Heart left ventricle (tissue), 16 donors: ENCODE results near the gene KRTAP10-6. TPM values are rescaled to one million over a fixed set of nuclear protein-coding genes. Genes with fewer than 3 reads are reported as not detected.
"Not testable (repeated sequence)": the region's sequence is repeated elsewhere in the genome, so short reads cannot be mapped to it uniquely, and the experiment has no call there.

Experiments
- ATAC-seq, 4 donors: fragments of 200-7000 bp; cut with Tn5 transposase; one replicate each; pipeline ENCODE4 v1.9.1; 2020 to 2022; ENCODE audit warnings: moderate library complexity in 4 of 4, mild to moderate bottlenecking in 3 of 4, moderate number of reproducible peaks in 1 of 4
- DNase-seq, 5 donors: peaks; one replicate each; pipeline ENCODE4 v3.0.0-alpha.2; 2020
- H3K27ac ChIP-seq, 12 donors: fragments of 200-600 bp; sonication (generic) in 4 of 12; one replicate each; pipeline versions ENCODE4 v1.5.0 to v1.8.0; 2016 to 2022; ENCODE audit warnings: mild to moderate bottlenecking in 2 of 12
- H3K27me3 ChIP-seq, 9 donors: fragments of 200-600 bp; sonication (generic) in 2 of 9; one replicate each; pipeline versions ENCODE4 v1.5.1 to v1.8.0; 2016 to 2022; ENCODE audit warnings: mild to moderate bottlenecking in 3 of 9
- H3K36me3 ChIP-seq, 9 donors: fragments of 200-600 bp; sonication (generic) in 2 of 9; one replicate each; pipeline versions ENCODE4 v1.5.0 to v1.8.0; 2018 to 2022; ENCODE audit warnings: mild to moderate bottlenecking in 2 of 9
- H3K4me1 ChIP-seq, 12 donors: fragments of 200-600 bp; sonication (generic) in 4 of 12; one replicate each; pipeline versions ENCODE4 v1.5.0 to v1.8.0; 2016 to 2022; ENCODE audit warnings: mild to moderate bottlenecking in 3 of 12
- H3K4me3 ChIP-seq, 12 donors: fragments of 200-600 bp; sonication (generic) in 4 of 12; one replicate each; pipeline versions ENCODE4 v1.5.0 to v1.8.0; 2017 to 2022; ENCODE audit warnings: mild to moderate bottlenecking in 9 of 12, moderate library complexity in 4 of 12
- H3K9me3 ChIP-seq, 12 donors: fragments of 200-600 bp; sonication (generic) in 4 of 12; one replicate each; pipeline versions ENCODE4 v1.5.0 to v1.8.0; 2016 to 2022; ENCODE audit warnings: mild to moderate bottlenecking in 1 of 12
- CTCF ChIP-seq, 12 donors: fragments of 200-600 bp; sonication (generic) in 4 of 12; IDR thresholded peaks; one replicate each; pipeline versions ENCODE4 v1.5.0 to v1.8.0; 2018 to 2022; ENCODE audit warnings: antibody characterized with exemption in 12 of 12, mild to moderate bottlenecking in 5 of 12
- POLR2A ChIP-seq, 2 donors: fragments of 450-650 bp; IDR thresholded peaks; one replicate each; pipeline ENCODE4 v1.6.1; 2017; ENCODE audit warnings: antibody characterized with exemption in 2 of 2, mild to moderate bottlenecking in 2 of 2, moderate library complexity in 2 of 2
- WGBS, 4 donors: extraction: QIAGEN DNeasy Blood & Tissue Kit in 2 of 4; methylation state at CpG; one replicate each; pipeline versions ENCODE4 v1.1.5 to v1.1.7; 2013 to 2018; 5-methylcytosine and 5-hydroxymethylcytosine counted together
- intact Hi-C, 10 donors: fragments of 100-400 bp; cut with DNase I; formaldehyde crosslinking; loops; one replicate each; pipeline versions ENCODE4 v1.11.1 to v1.14.2; 2022
- polyA plus RNA-seq, 2 donors: library from polyadenylated mRNA; stranded (reverse); fragments of 200-250 nt; gene quantifications; one replicate each; pipeline ENCODE4 v1.2.3, GENCODE V29; 2013
- total RNA-seq, 9 donors: library from RNA; depleted of rRNA in 2 of 9; stranded (reverse); fragments of >200 nt in 2 of 9; fragmentation: NEBNext Ultra II Directional in 3 of 9; extraction: Animal tissue kit (Norgen Biotek cat#: 25700) in 3 of 9; gene quantifications; one replicate each; pipeline versions ENCODE4 v1.1.0 to v1.2.4, GENCODE V29; 2016 to 2023
- donor health status: ischemic (EF 13 %, LVEDD 7.1; RV severe dilation, severe dysfunction).
- donor health status: healthy with polysubstance abuse.
- donor health status: DM: no; HTN: yes; CAD: no.
- donor health status: DM: no; HTN: no; CAD: no.
- donor health status: ischemic (EF 25% LVEDD 6.9; RV normal size, moderate dysfunction).
- donor health status: ischemic (EF 25% LVEDD 5.7; RV mildly dilated, moderate dysfunction).
- donor health status: healthy.
- donor health status: DM: yes; HTN: yes; CAD: no.
- donor health status: ischemic (EF 35%, LVEDD 5.7; RV mildly dilated, moderate dysfunction).
- donor health status: nonischemic (EF 11% LVEDD 7.7; RV severe dilation, severe dysfunction).
- donor health status: DM: yes; HTN: yes; CAD: no.
- donor health status: PGD.
- donor health status: ischemic (EF 29% LVEDD 5.4; RV normal size, mild dysfunction).
- donor health status: nonischemic (EF 23%, LVEDD 6.1; RV moderate dilation, normal function).

The KRTAP10-6 gene
- total and polyA plus RNA-seq, 11 donors: not detected

- 45 to 58% (median 54%) methylated on average over 12 to 17 of the region's 17 CpGs for WGBS, 4 donors
- TF ChIP-seq CTCF (IDR thresholded peaks at IDR 0.05): no peak
- TF ChIP-seq POLR2A (IDR thresholded peaks at IDR 0.05): no peak
- ATAC-seq: no peak
- no peaks in the 10 kb centered on the region for H3K4me1 ChIP-seq
- H3K4me3 ChIP-seq: no peak overlapping the region
- H3K9me3 ChIP-seq: peaks cover 0 to 14% (median 0%) of the 10 kb centered on the region in 12 donors
- intact Hi-C loops: no loop called here
- no peak for DNase-seq
- H3K27me3 ChIP-seq: peaks cover 0 to 22% (median 0%) of the 10 kb centered on the region in 9 donors
- H3K27ac ChIP-seq: no peak overlapping the region
- H3K36me3 ChIP-seq: no peaks in the 10 kb centered on the region
These were observed 11.0 kb upstream of the KRTAP10-6 start for GRCh38 chr21:44603109-44603875.

GRCh38 chr21:44602463-44602850 lies 10.2 kb upstream of the KRTAP10-6 start:
- no peak for ATAC-seq
- peaks cover 0 to 10% (median 0%) of the 10 kb centered on the region in 12 donors for H3K9me3 ChIP-seq
- 78 to 86% (median 81%) methylated on average over 13 to 21 of the region's 21 CpGs for WGBS, 4 donors
- DNase-seq: no peak
- H3K4me1 ChIP-seq: no peaks in the 10 kb centered on the region
- peaks cover 0 to 22% (median 0%) of the 10 kb centered on the region in 9 donors for H3K27me3 ChIP-seq
- no peak overlapping the region for H3K4me3 ChIP-seq
- no peak overlapping the region for H3K27ac ChIP-seq
- TF ChIP-seq CTCF (IDR thresholded peaks at IDR 0.05) (no peak), POLR2A (IDR thresholded peaks at IDR 0.05) (no peak)
- intact Hi-C loops: no loop called here
- H3K36me3 ChIP-seq: no peaks in the 10 kb centered on the region

- peaks cover 0 to 10% (median 0%) of the 10 kb centered on the region in 12 donors for H3K9me3 ChIP-seq
- 77 to 85% (median 80%) methylated on average over 19 to 23 of the region's 23 CpGs for WGBS, 4 donors
- no peak overlapping the region for H3K4me3 ChIP-seq
- DNase-seq (no peak), ATAC-seq (no peak)
- intact Hi-C loops: no loop called here
- no peaks in the 10 kb centered on the region for H3K36me3 ChIP-seq
- no peak for TF ChIP-seq CTCF (IDR thresholded peaks at IDR 0.05)
- no peak for TF ChIP-seq POLR2A (IDR thresholded peaks at IDR 0.05)
- peaks cover 0 to 24% (median 0%) of the 10 kb centered on the region in 9 donors for H3K27me3 ChIP-seq
- no peaks in the 10 kb centered on the region for H3K4me1 ChIP-seq
- no peak overlapping the region for H3K27ac ChIP-seq
These were observed 9.5 kb upstream of the KRTAP10-6 start for GRCh38 chr21:44601596-44602462.

- H3K9me3 ChIP-seq, DNase-seq, H3K27ac ChIP-seq, H3K36me3 ChIP-seq, intact Hi-C loops, H3K4me1 ChIP-seq, H3K4me3 ChIP-seq: not testable (repeated sequence)
- peaks cover 0 to 24% (median 0%) of the 10 kb centered on the region in 9 donors for H3K27me3 ChIP-seq
- peak in 2 of 4 donors; percentile 33 to 35 for ATAC-seq
- WGBS, 4 donors: 71 to 81% (median 73%) methylated on average over 5 to 10 of the region's 10 CpGs
These were observed 8.8 kb upstream of the KRTAP10-6 start for GRCh38 chr21:44601091-44601490.

- ATAC-seq: peak in 2 of 4 donors; percentile 31 to 66
These were observed 8.0 kb upstream of the KRTAP10-6 start, which contains the start of gene KRTAP10-7 for GRCh38 chr21:44600118-44600978. TSS of gene KRTAP10-7 (plus strand) at chr21:44600597. CDS start at chr21:44600622, 25 bp downstream.

More at GRCh38 chr21:44600118-44600978, 8.0 kb upstream of the KRTAP10-6 start, which contains the start of gene KRTAP10-7:
- H3K4me3 ChIP-seq, intact Hi-C loops, H3K36me3 ChIP-seq, H3K9me3 ChIP-seq, DNase-seq, H3K27ac ChIP-seq, H3K4me1 ChIP-seq: not testable (repeated sequence)
- peaks cover 0 to 24% (median 0%) of the 10 kb centered on the region in 9 donors for H3K27me3 ChIP-seq
- WGBS, 4 donors: 66 to 83% (median 75%) methylated on average over 14 to 23 of the region's 23 CpGs
